ENCODE results near the gene HS2ST1.

DNA sequence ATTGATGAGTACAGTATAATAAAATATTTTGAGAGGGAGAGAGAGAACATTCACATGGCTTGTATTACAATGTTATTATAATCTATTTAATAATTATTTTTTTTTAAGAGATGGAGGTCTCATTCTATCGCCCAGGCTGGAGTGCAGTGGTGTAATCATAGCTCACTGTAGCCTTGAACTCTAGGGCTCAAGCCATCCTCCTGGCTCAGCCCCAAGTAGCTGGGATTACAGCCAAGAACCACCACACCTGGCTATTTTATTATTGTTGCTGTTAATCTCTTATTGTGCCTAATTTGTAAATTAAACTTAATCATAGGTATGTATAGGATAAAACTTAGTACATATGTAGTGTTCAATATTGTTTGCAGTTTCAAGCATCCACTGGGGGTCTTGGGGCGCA lies 57.8 kb downstream of the HS2ST1 start:
- TF ChIP-seq, protein P1, sequence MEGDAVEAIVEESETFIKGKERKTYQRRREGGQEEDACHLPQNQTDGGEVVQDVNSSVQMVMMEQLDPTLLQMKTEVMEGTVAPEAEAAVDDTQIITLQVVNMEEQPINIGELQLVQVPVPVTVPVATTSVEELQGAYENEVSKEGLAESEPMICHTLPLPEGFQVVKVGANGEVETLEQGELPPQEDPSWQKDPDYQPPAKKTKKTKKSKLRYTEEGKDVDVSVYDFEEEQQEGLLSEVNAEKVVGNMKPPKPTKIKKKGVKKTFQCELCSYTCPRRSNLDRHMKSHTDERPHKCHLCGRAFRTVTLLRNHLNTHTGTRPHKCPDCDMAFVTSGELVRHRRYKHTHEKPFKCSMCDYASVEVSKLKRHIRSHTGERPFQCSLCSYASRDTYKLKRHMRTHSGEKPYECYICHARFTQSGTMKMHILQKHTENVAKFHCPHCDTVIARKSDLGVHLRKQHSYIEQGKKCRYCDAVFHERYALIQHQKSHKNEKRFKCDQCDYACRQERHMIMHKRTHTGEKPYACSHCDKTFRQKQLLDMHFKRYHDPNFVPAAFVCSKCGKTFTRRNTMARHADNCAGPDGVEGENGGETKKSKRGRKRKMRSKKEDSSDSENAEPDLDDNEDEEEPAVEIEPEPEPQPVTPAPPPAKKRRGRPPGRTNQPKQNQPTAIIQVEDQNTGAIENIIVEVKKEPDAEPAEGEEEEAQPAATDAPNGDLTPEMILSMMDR (IDR thresholded peaks at IDR 0.05), result no peak
- no peak for TF ChIP-seq POLR2A (IDR thresholded peaks at IDR 0.05)

Measured in upper lobe of left lung (tissue), 4 donors.